K562 (cell line): ENCODE measurements around the gene MYO1A. TPM values are rescaled to one million over a fixed set of nuclear protein-coding genes. Genes with fewer than 3 reads are reported as not detected.

Experiments used
- ATAC-seq: fragments of 200-7000 bp; cut with Tn5 transposase; 3 replicates; pipeline ENCODE4 v1.9.1; 2020; ENCODE audit warnings: moderate library complexity
- BruUV-seq: library from RNA; stranded (reverse); fragments of 400-500 nt; replicated peaks from 2 replicates; lab custom pipeline; 2021; lab: Mats Ljungman, UMichigan
- CTCF ChIA-PET: fragments of 300-600 bp; formaldehyde crosslinking; extraction: SDS; loops from one replicate; lab custom pipeline; 2021; ENCODE audit warnings: low intra/inter-chr PET ratio; lab: Yijun Ruan, JAX
- POLR2A ChIA-PET: fragments of 300-600, 350-650 bp; sonication (Branson Sonifier 250); formaldehyde crosslinking; extraction: SDS; loops from one replicate; lab custom pipeline; 2021; ENCODE audit warnings: antibody characterized with exemption, inconsistent platforms; lab: Yijun Ruan, JAX
- DNase-seq, 4 experiments: peaks; one replicate each; pipeline versions ENCODE4 v3.0.0 to v3.0.0-alpha.2; 2011 to 2018; ENCODE audit warnings: low spot score in 3 of 4, mixed read lengths in 3 of 4; ENCODE audit errors: extremely low read depth in 1 of 4
- FAIRE-seq: peaks from 2 replicates; lab custom pipeline; 2011; peaks lifted over from hg19 to GRCh38; lab: Jason Lieb, UNC
- H2AFZ ChIP-seq: 2 replicates; pipeline ENCODE4 v1.6.0; 2011; ENCODE audit warnings: low read depth, low read length, control low read depth, inconsistent platforms
- H3K27ac ChIP-seq: fragments of 200-600 bp; 3 replicates; pipeline ENCODE4 v1.8.0; 2011; ENCODE audit warnings: low read depth, mild to moderate bottlenecking, control low read depth, inconsistent platforms, low read length, moderate library complexity, mixed read lengths; ENCODE audit errors: extremely low read depth
- H3K27me3 ChIP-seq, 2 experiments: fragments of 300-600 bp in 1 of 2; 2 replicates in 1 of 2; 3 replicates in 1 of 2; pipeline versions ENCODE4 v1.6.0 to v1.8.0; 2011; ENCODE audit warnings: inconsistent platforms in 2 of 2, low read length in 2 of 2, mild to moderate bottlenecking in 1 of 2, mixed read lengths in 1 of 2, moderate library complexity in 1 of 2; ENCODE audit not compliant: control insufficient read depth in 2 of 2, insufficient read depth in 2 of 2
- H3K36me3 ChIP-seq: fragments of 300-600 bp; 3 replicates; pipeline ENCODE4 v1.8.0; 2011; ENCODE audit warnings: mild to moderate bottlenecking, low read length, inconsistent platforms; ENCODE audit not compliant: control insufficient read depth, insufficient read depth
- H3K4me1 ChIP-seq, 2 experiments: fragments of 200-600 bp in 1 of 2; replicated peaks in 1 of 2; 2 replicates in 1 of 2; 3 replicates in 1 of 2; pipeline versions ENCODE4 v1.5.1 to v1.8.0; 2011; ENCODE audit warnings: inconsistent platforms in 2 of 2, low read length in 2 of 2, mild to moderate bottlenecking in 1 of 2, mixed read lengths in 1 of 2, moderate library complexity in 1 of 2; ENCODE audit not compliant: control insufficient read depth in 2 of 2, insufficient read depth in 2 of 2
- H3K4me2 ChIP-seq: 2 replicates; pipeline ENCODE4 v1.6.1; 2011; ENCODE audit warnings: low read length, control low read depth, inconsistent platforms, mixed read lengths; ENCODE audit not compliant: insufficient read depth
- H3K4me3 ChIP-seq: fragments of 200-600 bp; sonication (generic), shearing (Covaris generic); 2 replicates; pipeline ENCODE4 v1.5.1; 2016; ENCODE audit warnings: control low read depth, inconsistent platforms
- H3K79me2 ChIP-seq: fragments of 200-600 bp; 3 replicates; pipeline ENCODE4 v1.8.0; 2011; ENCODE audit warnings: low read length, inconsistent platforms; ENCODE audit not compliant: control insufficient read depth, insufficient read depth
- H3K9ac ChIP-seq, 2 experiments: 2 replicates each; pipeline versions ENCODE4 v1.6.0 to v1.6.1; 2011; ENCODE audit warnings: low read depth in 2 of 2, low read length in 2 of 2, control low read depth in 1 of 2, inconsistent platforms in 1 of 2, mild to moderate bottlenecking in 1 of 2, mixed read lengths in 1 of 2; ENCODE audit not compliant: insufficient read depth in 1 of 2
- H3K9me1 ChIP-seq: one replicate; pipeline ENCODE4 v1.6.0; 2011; ENCODE audit warnings: inconsistent platforms, mild to moderate bottlenecking, low read length, moderate library complexity; ENCODE audit not compliant: control insufficient read depth, insufficient read depth
- H3K9me3 ChIP-seq: replicated peaks from 2 replicates; pipeline ENCODE4 v1.5.1; 2011; ENCODE audit warnings: low read depth, low read length, inconsistent platforms; ENCODE audit not compliant: control insufficient read depth, insufficient read depth
- H4K20me1 ChIP-seq: replicated peaks from 2 replicates; pipeline ENCODE4 v1.6.1; 2011; ENCODE audit warnings: low read length, inconsistent platforms, mixed read lengths; ENCODE audit not compliant: control insufficient read depth, insufficient read depth
- CCAR2 ChIP-seq: fragments of 200-400 bp; formaldehyde crosslinking; IDR thresholded peaks from 2 replicates; pipeline ENCODE4 v1.6.1; 2017; ENCODE audit warnings: mild to moderate bottlenecking, low read depth, low read length
- KAT7 ChIP-seq: sonication (generic); formaldehyde crosslinking; IDR thresholded peaks from 2 replicates; pipeline ENCODE4 v1.8.0; 2022; ENCODE audit warnings: missing genetic modification reagents, mild to moderate bottlenecking, borderline replicate concordance
- MCM7 ChIP-seq, 2 experiments: fragments of 450-650 bp; IDR thresholded peaks; 2 replicates each; pipeline ENCODE4 v1.6.1; 2016 to 2018
- MXD1 ChIP-seq: fragments of 250-450 bp; sonication (Bioruptor Pico); IDR thresholded peaks from 2 replicates; pipeline ENCODE4 v1.8.0; 2021; ENCODE audit warnings: borderline replicate concordance, mild to moderate bottlenecking, moderate library complexity; ENCODE audit not compliant: poor library complexity, severe bottlenecking
- SRF ChIP-seq, 2 experiments: fragments of 250-450, 450-650 bp in 1 of 2; sonication (Bioruptor Pico) in 1 of 2; sonication (generic) in 1 of 2; formaldehyde crosslinking; IDR thresholded peaks; 2 replicates each; pipeline versions ENCODE4 v1.5.0 to v1.5.1; 2020 to 2022; ENCODE audit warnings: mild to moderate bottlenecking in 1 of 2, missing genetic modification reagents in 1 of 2
- ZNF165 ChIP-seq: fragments of 250-450 bp; sonication (Bioruptor Pico); IDR thresholded peaks from 2 replicates; pipeline ENCODE4 v1.4.0; 2020; ENCODE audit warnings: borderline replicate concordance
- WGBS: fragments of 100-300 bp; shearing (Covaris generic); methylation state at CpG from one replicate; pipeline ENCODE4 v1.1.6; 2016; ENCODE audit warnings: low coverage, mixed read lengths; ENCODE audit not compliant: insufficient coverage; ENCODE audit errors: missing lambda C conversion rate; 5-methylcytosine and 5-hydroxymethylcytosine counted together
- in situ Hi-C: fragments of 300-500 bp; cut with MboI; formaldehyde crosslinking; loops from 4 replicates; pipeline ENCODE4 v1.15.0; 2018; ENCODE audit warnings: inconsistent platforms, mixed read lengths
- intact Hi-C: fragments of 100-400 bp; cut with micrococcal nuclease; formaldehyde crosslinking; loops from 2 replicates; pipeline ENCODE4 v1.14.2; 2022
- polyA plus RNA-seq, 8 experiments: library from polyadenylated mRNA; depleted of rRNA in 4 of 8; stranded (reverse) in 5 of 8; unstranded in 3 of 8; fragments of >200 nt; fragmentation: Nextera tagmentation in 2 of 8; fragmentation: Illumina TruSeq in 1 of 8; extraction: Ambion mirVana in 2 of 8; extraction: Trizol in 1 of 8; gene quantifications; 2 replicates each; pipeline versions ENCODE4 v1.2.1 to v1.2.3, GENCODE V29; 2011 to 2014; ENCODE audit warnings: inconsistent platforms in 1 of 8, missing spikeins in 1 of 8
- total RNA-seq, 7 experiments: library from RNA; depleted of rRNA in 6 of 7; stranded (reverse); fragments of >200 nt in 6 of 7; fragmentation: Illumina TruSeq in 2 of 7; extraction: Trizol in 2 of 7; gene quantifications; 2 replicates each; pipeline versions ENCODE4 v1.2.1 to v1.2.3, GENCODE V29; 2011 to 2021; ENCODE audit warnings: low replicate concordance in 1 of 7
- TF ChIP-seq, protein P1 (sequence below), 2 experiments: fragments of 200-800 bp in 1 of 2; sonication (Bioruptor generic) in 1 of 2; sonication (generic) in 1 of 2; formaldehyde crosslinking in 1 of 2; IDR thresholded peaks in 1 of 2; conservative IDR thresholded peaks in 1 of 2; 2 replicates each; pipeline versions ENCODE4 v1.5.0 to v1.6.1; 2016 to 2020; ENCODE audit warnings: missing compliant biosample characterization in 1 of 2, missing genetic modification characterization in 1 of 2, missing genetic modification reagents in 1 of 2

Gene MYO1A
- total and polyA plus RNA-seq, 9 of the 15 experiments (the other 6 are each of a cell fraction or from before 2014, with no cell fraction given): 0.03 to 0.29 (median 0.14) TPM; not detected in 2

- TF ChIP-seq, protein P1, sequence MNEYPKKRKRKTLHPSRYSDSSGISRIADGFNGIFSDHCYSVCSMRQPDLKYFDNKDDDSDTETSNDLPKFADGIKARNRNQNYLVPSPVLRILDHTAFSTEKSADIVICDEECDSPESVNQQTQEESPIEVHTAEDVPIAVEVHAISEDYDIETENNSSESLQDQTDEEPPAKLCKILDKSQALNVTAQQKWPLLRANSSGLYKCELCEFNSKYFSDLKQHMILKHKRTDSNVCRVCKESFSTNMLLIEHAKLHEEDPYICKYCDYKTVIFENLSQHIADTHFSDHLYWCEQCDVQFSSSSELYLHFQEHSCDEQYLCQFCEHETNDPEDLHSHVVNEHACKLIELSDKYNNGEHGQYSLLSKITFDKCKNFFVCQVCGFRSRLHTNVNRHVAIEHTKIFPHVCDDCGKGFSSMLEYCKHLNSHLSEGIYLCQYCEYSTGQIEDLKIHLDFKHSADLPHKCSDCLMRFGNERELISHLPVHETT (CRISPR knock-in tag; conservative IDR thresholded peaks at IDR 0.05 in 1 of 2, IDR thresholded peaks at IDR 0.05 in 1 of 2): no peak
- no peak for TF ChIP-seq CCAR2
- TF ChIP-seq KAT7 (CRISPR knock-in tag): no peak
- no peak for TF ChIP-seq MCM7 (IDR thresholded peaks at IDR 0.05)
- no peak for TF ChIP-seq ZNF165
- TF ChIP-seq SRF (CRISPR knock-in tag; IDR thresholded peaks at IDR 0.05): no peak
- TF ChIP-seq MXD1: no peak
- TF ChIP-seq, all 486 proteins: peak for 0
- Histone ChIP-seq H4K20me1 (no peaks in the 10 kb centered on the region), H3K79me2 (no peaks in the 10 kb centered on the region), H3K4me2 (no peak overlapping the region), H3K9ac (no peak overlapping the region), H3K4me3 (no peak overlapping the region), H3K9me1 (no peaks in the 10 kb centered on the region), H3K27me3 (peaks cover 4% of the 10 kb centered on the region in 2 experiments; a peak in 3 of 5 replicates), H3K36me3 (no peaks in the 10 kb centered on the region), H3K27ac (no peak overlapping the region), H2AFZ (no peak overlapping the region), H3K9me3 (no peaks in the 10 kb centered on the region), H3K4me1 (peaks cover 0 to 3% of the 10 kb centered on the region in 2 experiments; a peak in 1 of 5 replicates)
- FAIRE-seq (no peak), DNase-seq (no peak), ATAC-seq (no peak)
- POLR2A ChIA-PET: interaction anchor here (1.1 to 4.9 kb wide), 2 partner anchors 12 to 14 kb away, joined by 3 to 18 read pairs; no protein-coding TSS in a partner anchor
- CTCF ChIA-PET: no interaction called here
- intact Hi-C loops: no loop called here
- no TSS peak for BruUV-seq
- WGBS: 21% methylated on average over 3 of the region's 4 CpGs
- in situ Hi-C loops: no loop called here
These were observed 846 bp downstream of the MYO1A start for GRCh38 chr12:57049119-57049446.
